HL-60 (cell line): Measurements from ENCODE around the gene NNMT.

Experiments used
- DNase-seq, 2 experiments: peaks; one replicate each; pipeline ENCODE4 v3.0.0-alpha.2; 2010 to 2020; ENCODE audit warnings: low read depth in 1 of 2, low spot score in 1 of 2
- H3K27ac ChIP-seq: fragments of 250-450 bp; sonication (Bioruptor Pico); replicated peaks from 2 replicates; pipeline ENCODE4 v1.5.1; 2020; ENCODE audit warnings: mild to moderate bottlenecking, moderate library complexity
- H3K27me3 ChIP-seq: fragments of 250-450 bp; sonication (Bioruptor Pico); 2 replicates; pipeline ENCODE4 v1.5.1; 2021; ENCODE audit warnings: mild to moderate bottlenecking, moderate library complexity; ENCODE audit not compliant: insufficient read depth, poor library complexity, severe bottlenecking
- H3K4me3 ChIP-seq: replicated peaks from 2 replicates; pipeline ENCODE4 v1.5.1; 2011; ENCODE audit warnings: mild to moderate bottlenecking, control low read depth, low read length; ENCODE audit not compliant: insufficient read depth
- GABPA ChIP-seq: IDR thresholded peaks from 2 replicates; pipeline ENCODE4 v1.6.1; 2012; ENCODE audit warnings: low read depth
- POLR2AphosphoS5 ChIP-seq: IDR thresholded peaks from 2 replicates; pipeline ENCODE4 v1.6.1; 2012; ENCODE audit warnings: low read depth
- SPI1 ChIP-seq: IDR thresholded peaks from 2 replicates; pipeline ENCODE4 v1.6.1; 2012; ENCODE audit warnings: low read depth, mild to moderate bottlenecking, borderline replicate concordance
- TF ChIP-seq, protein P1 (sequence below): IDR thresholded peaks from 2 replicates; pipeline ENCODE4 v1.6.1; 2012; ENCODE audit warnings: low read depth; ENCODE audit not compliant: insufficient replicate concordance
- TF ChIP-seq, protein P2 (sequence below): IDR thresholded peaks from one replicate; pipeline ENCODE4 v1.5.1; 2011; ENCODE audit warnings: low read length, control low read depth, inconsistent platforms; ENCODE audit not compliant: insufficient read depth

NNMT gene

DNA sequence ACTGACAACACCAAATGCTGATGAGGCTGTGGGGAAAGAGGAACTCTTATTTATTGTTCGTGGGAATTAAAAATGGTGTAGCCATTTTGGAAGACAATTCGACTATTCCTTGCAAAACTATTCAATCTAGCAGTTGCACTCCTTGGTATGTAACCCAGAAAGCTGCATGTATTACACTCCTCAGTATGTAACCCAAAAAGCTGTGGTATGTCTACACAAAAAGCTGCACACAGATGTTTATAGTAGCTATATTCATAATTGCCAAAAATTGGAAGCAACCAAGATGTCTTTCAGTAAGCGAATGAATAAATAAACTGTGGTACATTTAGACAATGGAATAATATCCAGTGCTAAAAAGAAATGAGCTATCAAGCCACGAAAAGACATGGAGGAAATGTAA is 4.9 kb downstream of the NNMT start:
- Histone ChIP-seq H3K27me3 (no peaks in the 10 kb centered on the region), H3K27ac (no peak overlapping the region), H3K4me3 (no peak overlapping the region)
- no peak for DNase-seq
- TF ChIP-seq SPI1, result no peak
- TF ChIP-seq GABPA, result no peak
- TF ChIP-seq, protein P1, sequence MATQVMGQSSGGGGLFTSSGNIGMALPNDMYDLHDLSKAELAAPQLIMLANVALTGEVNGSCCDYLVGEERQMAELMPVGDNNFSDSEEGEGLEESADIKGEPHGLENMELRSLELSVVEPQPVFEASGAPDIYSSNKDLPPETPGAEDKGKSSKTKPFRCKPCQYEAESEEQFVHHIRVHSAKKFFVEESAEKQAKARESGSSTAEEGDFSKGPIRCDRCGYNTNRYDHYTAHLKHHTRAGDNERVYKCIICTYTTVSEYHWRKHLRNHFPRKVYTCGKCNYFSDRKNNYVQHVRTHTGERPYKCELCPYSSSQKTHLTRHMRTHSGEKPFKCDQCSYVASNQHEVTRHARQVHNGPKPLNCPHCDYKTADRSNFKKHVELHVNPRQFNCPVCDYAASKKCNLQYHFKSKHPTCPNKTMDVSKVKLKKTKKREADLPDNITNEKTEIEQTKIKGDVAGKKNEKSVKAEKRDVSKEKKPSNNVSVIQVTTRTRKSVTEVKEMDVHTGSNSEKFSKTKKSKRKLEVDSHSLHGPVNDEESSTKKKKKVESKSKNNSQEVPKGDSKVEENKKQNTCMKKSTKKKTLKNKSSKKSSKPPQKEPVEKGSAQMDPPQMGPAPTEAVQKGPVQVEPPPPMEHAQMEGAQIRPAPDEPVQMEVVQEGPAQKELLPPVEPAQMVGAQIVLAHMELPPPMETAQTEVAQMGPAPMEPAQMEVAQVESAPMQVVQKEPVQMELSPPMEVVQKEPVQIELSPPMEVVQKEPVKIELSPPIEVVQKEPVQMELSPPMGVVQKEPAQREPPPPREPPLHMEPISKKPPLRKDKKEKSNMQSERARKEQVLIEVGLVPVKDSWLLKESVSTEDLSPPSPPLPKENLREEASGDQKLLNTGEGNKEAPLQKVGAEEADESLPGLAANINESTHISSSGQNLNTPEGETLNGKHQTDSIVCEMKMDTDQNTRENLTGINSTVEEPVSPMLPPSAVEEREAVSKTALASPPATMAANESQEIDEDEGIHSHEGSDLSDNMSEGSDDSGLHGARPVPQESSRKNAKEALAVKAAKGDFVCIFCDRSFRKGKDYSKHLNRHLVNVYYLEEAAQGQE, result no peak
- TF ChIP-seq, protein P2, sequence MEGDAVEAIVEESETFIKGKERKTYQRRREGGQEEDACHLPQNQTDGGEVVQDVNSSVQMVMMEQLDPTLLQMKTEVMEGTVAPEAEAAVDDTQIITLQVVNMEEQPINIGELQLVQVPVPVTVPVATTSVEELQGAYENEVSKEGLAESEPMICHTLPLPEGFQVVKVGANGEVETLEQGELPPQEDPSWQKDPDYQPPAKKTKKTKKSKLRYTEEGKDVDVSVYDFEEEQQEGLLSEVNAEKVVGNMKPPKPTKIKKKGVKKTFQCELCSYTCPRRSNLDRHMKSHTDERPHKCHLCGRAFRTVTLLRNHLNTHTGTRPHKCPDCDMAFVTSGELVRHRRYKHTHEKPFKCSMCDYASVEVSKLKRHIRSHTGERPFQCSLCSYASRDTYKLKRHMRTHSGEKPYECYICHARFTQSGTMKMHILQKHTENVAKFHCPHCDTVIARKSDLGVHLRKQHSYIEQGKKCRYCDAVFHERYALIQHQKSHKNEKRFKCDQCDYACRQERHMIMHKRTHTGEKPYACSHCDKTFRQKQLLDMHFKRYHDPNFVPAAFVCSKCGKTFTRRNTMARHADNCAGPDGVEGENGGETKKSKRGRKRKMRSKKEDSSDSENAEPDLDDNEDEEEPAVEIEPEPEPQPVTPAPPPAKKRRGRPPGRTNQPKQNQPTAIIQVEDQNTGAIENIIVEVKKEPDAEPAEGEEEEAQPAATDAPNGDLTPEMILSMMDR, result no peak
- TF ChIP-seq POLR2AphosphoS5, result no peak

DNA sequence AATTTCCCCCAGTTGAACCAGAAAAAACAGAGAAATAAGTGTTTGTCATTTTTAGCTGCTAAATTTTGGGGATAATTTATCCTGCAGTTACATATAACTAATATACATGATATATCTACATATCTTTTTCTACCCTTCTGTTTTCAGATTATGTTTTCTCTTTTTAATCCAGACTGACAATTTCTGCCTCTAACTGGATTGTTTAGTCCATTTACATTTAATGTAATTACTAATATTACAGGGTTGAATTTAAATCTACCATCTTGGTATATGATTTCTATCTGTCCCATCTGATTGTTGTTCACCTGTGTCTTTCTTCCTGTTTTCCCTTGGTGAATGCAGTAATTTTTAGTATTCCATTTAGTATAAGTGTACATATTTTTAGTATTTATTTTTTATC is 5.7 kb downstream of the NNMT start:
- DNase-seq, result no peak

DNA sequence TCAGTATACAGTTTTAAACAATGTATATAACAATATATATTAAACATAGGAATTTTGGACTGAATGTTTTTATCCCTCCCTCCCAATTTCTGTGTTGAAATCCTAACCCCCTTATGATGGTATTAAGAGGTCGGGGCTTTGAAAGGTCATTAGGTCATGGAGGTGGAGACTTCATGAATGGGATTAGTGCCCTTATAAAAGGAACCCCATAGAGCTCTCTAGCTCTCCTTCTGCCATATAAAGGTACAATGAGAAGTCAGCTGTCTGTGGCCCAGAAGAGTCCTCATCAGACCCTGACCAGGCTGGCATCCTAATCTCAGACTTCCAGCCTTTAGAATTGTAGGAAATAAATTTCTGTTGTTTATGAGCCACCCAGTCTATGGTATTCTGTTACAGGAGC is 6.5 kb downstream of the NNMT start:
- H3K27ac ChIP-seq, result no peak overlapping the region
- DNase-seq, result no peak
- no peak overlapping the region for H3K4me3 ChIP-seq
- no peaks in the 10 kb centered on the region for H3K27me3 ChIP-seq
- TF ChIP-seq, protein P1, result no peak
- TF ChIP-seq, protein P2, result no peak
- no peak for TF ChIP-seq SPI1
- no peak for TF ChIP-seq POLR2AphosphoS5
- no peak for TF ChIP-seq GABPA

More for the DNA sequence above, 5.7 kb downstream of the NNMT start:
- TF ChIP-seq SPI1 (no peak), GABPA (no peak), POLR2AphosphoS5 (no peak)
- TF ChIP-seq, protein P2, result no peak
- TF ChIP-seq, protein P1, result no peak
- H3K4me3 ChIP-seq, result no peak overlapping the region
- H3K27me3 ChIP-seq, result no peaks in the 10 kb centered on the region
- H3K27ac ChIP-seq, result no peak overlapping the region
